NCI-H748 (cell line): Measurements from ENCODE around the gene IQCE.

Experiments
- DNase-seq: peaks from one replicate; lab custom pipeline; 2025; ENCODE audit not compliant: unreplicated experiment; lab: John Stamatoyannopoulos, UW

IQCE gene

DNA sequence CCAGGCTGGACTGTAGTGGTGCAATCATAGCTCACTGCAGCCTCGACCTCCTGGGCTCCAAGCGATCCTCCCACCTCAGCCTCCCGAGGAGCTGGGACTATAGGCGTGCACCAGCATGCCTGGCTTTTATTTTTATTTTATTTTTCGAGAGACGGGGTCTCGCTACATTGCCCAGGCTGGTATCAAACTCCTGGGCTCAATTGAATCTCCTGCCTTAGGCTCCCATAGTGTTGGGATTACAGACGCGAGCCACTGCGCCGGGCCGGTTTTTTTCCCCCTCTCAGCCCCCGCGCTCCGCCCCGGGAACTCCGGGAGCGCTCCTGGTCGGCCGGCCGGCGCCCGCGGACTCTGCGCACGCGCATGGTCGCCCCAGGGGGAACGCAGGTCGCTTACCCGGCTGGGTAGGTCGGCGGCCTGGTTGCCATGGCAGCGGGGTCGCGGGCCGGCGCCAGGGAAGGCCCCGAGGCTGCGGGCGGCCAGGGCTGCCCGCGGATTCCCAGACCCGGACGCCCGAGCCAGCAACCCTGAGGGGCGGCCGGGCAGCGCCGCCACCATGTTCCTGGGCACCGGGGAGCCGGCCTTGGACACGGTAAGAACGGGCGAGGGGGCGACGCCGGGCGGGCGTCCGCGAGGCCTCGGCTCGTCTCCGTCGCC lies at the start of gene IQCE:
Gene IQCE, plus strand, starts transcription at position 351 of the 654 bp plus-strand sequence. Its CDS starts 203 bp downstream, at position 554.
- DNase-seq = peak; percentile 95

- DNase-seq = no peak
Measured at GRCh38 chr7:2509298-2509906, 49.4 kb upstream of the IQCE start.

- DNase-seq = no peak
Measured at GRCh38 chr7:2510130-2510776, 48.5 kb upstream of the IQCE start.

DNA sequence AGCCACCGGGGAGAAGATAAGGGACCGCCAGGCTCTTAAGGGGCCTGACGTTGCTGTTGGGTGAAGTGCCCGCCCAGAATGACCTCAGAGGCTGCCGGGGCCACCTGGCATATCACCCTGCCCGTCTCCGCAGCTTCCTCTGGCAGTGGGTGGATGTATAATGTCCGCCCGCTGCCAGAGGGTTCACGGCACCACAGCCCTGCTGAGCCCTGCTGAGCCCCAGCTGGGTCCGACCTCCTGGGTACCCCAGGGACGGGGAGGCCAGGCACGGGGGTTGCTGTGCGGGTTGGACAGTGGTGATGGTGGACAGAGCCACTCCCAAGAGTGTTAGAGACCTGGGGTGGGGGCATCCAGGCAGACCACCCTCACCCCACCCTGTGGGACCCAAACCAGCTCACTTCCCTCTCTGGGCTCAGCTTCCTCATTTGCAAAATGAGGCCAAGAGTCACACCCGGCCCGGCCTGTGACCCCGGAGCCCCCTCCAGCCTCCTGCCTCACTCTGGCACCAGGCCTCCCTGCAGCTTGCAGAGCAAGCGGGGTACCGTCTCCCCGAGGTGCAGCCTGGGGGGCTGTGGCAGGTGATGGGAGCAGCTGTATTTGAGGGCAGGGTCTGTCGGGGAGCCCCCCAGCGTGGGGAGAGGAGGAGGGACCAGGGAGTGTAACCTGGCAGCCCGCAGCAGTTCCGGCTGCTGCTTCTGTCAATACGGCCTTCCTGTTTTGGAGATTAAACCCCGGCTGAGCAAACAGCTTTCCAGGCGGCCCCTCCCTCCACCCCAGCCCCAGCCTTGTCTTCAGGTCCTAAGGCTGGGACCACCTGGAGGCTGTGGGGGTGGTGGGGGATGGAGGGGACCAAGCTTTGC lies 47.6 kb upstream of the IQCE start:
- peak; percentile 86 for DNase-seq

DNA sequence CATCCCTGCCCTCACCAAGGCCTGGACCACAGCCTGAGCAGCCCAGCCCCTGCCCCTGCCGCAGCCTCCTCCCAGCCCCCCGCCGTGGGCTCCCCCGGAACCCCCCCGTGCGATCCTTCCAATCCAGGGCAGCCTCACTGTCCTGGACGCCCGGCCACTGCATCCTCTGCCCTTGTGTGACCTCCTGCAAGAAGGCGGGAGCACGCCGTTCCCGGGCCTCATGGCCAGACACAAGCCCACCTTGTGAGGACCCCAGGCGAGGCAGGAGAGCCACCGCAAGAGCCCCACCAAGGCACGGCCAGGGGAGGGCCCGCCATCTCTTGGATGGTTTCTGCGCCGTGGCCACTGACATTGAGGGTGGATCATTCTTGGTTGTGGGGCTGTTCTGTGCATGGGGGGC lies 47.0 kb upstream of the IQCE start:
- no peak for DNase-seq

GRCh38 chr7:2512179-2512661 lies 46.6 kb upstream of the IQCE start:
- DNase-seq = peak; percentile 33

DNA sequence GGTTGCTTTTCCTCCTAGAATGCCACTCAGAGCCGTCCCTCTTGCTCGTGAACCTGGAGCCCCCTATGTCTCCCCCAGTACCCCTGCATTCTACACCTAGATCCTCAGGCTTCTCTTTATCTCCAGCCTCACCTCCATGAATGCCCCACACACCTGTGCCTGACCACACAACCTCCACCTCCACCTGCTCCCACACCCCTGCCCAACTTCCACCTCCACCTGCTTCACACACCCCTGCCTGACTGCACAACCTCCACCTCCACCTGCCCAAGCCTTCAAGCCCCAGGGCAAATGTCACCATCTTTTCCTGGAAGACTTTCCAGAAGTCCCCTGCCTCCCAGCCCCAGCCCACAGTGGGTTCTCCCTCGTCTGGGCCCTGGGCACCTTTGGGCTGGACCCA lies 46.1 kb upstream of the IQCE start:
- peak; percentile 33 for DNase-seq

- no peak for DNase-seq
Measured at GRCh38 chr7:2513702-2514101, 45.1 kb upstream of the IQCE start.

DNA sequence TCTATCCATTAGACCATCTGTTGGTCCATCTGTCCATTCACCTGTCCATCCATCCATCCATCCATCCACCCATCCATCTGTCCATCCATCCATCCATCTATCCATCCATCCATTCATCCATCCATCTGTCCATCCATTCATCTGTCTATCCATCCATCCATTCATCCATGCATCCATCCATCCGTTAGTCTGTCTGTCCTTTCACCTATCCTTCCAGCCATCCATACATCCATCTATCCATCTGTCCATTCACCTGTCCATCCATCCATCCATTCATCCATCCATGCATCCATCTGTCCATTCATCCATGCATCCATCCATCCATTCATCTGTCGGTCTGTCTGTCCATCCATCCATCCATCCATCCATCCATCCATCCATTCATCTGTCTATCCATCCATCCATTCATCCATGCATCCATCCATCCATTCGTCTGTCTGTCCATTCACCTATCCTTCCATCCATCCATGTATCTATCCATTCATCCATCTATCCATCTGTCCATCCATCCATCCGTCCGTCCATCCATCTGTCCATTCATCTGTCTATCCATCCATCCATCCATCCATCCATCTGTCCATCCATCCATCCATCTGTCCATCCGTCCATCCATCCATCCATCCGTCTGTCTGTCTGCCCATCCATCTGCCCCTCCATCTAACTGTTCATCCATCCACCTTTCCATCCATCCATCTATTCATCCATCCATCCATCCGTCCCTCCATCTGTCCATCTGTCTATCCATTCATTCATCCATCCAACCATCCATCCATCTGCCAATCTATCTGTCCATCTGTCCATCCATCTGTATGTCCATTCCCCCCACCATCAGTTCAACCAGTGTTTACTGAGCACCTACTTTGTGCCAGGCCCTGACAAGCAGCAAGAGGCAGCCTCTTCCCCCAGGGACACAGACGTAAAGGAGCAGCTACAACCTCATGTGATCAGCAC lies 44.0 kb upstream of the IQCE start:
- no peak for DNase-seq

- DNase-seq = no peak
Measured at GRCh38 chr7:2515424-2516193, 43.2 kb upstream of the IQCE start.

DNA sequence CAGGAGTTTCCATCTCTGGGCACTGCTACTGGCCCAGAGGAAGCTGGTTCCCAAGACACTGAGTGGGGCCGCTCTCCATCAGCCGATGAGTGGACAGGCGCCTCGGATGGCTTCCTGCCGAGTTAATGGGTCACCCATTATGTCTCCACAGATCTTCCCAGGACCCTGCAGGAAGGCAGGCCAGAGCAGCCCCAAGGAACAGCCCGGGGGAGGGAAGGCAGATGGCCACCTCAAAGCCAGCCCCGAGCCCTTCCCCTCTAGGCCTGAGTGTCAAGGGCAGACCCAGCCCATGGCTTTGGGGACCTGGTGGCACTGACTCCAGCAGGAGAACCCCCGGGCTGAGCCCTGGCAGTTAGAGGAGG lies 42.6 kb upstream of the IQCE start:
- DNase-seq = no peak

DNA sequence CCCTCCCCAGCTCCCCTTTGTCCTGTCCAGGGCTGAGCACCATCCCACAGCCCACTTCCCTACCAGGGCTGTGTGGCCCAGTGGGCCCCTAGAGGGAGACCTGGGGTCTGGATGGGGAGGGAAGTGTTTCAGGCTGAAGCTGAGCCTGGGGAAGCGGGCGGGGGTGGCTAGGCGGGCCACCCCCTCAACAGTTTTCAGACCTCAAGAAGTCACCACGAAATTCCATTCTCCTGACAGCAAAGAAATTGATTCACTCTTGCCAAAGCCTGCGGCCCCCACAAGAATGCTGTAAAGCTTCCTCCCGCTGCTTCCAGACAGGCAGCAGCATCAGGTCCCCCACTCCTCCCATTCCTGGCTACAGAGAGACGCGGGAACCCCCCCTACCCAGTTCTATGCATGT lies 41.8 kb upstream of the IQCE start:
- DNase-seq = no peak

- peak; percentile 30 for DNase-seq
Measured at GRCh38 chr7:2517678-2518507, 40.9 kb upstream of the IQCE start.

DNA sequence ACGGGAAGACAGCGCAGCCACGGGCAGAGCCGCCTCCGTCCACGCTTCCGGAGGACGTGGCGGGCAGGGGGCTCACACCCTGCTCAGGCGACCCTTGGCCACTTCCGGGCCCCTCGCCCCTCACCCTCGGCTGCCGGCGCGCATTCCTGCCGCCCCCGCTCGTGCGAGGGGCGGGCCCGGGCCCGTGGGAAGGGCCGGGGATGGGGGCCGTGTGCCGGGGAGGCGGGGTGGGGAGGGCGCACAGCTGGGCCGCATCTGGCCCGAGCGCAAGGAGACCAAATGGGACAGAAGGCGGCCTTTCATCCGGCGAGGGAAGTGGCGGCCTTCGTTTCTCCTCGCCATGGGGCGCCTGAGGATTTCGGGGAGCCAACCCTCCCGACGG lies 40.1 kb upstream of the IQCE start:
- no peak for DNase-seq

GRCh38 chr7:2519119-2519930 lies 39.5 kb upstream of the IQCE start, which contains the start of gene LFNG:
LFNG (plus strand) TSS chr7:2519774; CDS start chr7:2519862, 88 bp downstream.
- peak; percentile 93 for DNase-seq

DNA sequence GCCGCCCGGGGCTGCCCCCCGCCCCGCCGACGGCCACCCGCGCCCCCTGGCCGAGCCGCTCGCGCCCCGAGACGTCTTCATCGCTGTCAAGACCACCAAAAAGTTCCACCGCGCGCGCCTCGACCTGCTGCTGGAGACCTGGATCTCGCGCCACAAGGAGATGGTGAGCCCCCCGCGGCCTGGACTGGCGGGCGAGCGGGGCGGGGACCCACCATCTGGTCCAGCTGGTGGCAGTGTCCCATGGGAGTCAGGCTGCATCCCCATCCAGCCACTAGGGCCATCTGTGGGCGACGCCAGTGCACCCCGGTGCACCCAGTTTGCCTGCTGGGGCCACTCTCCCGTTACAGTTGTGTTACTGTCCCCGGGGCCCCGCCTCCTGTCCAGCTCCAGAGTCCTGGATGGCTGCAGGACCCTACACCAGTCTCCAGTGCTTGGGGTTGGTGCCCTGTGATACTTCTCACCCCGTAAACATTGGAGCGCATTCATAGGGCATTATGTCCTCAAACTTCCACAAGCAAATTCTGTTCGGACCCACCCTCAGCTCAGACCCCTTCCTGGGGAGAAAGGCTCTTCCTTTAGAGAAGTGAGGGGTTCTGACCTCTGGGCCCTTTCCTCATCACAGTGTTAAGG lies 38.5 kb upstream of the IQCE start:
- peak; percentile 55 for DNase-seq

DNA sequence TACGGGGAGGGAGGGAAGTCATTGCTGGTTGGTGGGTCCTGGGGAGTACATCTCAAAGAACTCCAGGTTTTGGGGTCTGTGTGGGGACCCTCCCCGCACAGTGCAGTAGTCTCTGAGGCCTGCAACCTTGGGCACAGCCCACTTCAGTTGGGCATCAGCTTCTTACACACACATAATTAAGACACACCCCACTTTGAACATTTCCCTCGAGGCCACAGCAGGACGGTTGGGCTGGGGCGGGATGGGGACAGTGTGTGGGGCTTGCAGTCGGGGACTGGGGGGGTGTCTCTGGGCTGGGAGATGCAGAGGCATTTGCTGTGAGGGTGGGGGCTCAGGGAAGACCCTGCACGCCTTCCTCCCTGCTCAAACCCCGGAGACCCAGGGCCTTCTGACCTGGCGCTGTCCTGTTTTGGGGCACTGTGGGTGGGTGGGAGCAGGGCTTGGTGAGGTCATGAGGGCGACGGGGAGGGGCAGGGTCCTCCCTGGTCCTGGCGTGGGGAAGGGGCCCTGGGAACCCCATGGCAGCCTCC lies 38.0 kb upstream of the IQCE start:
- peak; percentile 42 for DNase-seq
